ENCODE data around the gene ERICH4.

DNA sequence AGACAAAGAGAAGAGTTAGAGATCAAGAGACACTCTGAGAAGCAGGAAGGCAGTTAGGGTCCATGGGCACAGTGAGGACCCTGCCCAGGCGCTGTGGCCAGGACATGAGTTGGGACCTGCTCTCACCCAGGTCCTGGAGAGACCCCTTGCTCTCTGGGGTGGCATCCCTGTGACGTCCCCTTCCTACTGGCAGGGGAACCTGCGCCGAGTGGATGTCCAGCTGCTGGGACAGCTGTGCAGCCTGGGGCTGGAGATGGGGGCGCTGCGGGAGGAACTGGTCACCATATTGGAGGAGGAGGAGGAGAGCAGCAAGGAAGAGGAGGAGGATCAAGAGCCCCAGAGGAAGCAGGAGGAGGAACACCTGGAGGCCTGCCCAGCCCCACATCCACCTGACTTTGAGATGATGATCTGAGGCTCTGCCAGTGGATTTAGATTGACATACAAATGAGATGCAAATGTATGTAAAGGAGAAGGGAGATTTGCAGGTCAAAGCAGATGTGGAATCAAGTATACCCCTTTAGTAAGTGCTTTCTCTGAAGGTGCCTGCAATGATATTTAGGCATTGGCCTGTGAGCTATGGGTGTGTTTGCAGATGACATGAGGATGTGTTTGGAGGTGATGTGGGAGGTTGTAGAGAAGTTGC, 978 bp downstream of the ERICH4 start:
- TF ChIP-seq, protein P1, sequence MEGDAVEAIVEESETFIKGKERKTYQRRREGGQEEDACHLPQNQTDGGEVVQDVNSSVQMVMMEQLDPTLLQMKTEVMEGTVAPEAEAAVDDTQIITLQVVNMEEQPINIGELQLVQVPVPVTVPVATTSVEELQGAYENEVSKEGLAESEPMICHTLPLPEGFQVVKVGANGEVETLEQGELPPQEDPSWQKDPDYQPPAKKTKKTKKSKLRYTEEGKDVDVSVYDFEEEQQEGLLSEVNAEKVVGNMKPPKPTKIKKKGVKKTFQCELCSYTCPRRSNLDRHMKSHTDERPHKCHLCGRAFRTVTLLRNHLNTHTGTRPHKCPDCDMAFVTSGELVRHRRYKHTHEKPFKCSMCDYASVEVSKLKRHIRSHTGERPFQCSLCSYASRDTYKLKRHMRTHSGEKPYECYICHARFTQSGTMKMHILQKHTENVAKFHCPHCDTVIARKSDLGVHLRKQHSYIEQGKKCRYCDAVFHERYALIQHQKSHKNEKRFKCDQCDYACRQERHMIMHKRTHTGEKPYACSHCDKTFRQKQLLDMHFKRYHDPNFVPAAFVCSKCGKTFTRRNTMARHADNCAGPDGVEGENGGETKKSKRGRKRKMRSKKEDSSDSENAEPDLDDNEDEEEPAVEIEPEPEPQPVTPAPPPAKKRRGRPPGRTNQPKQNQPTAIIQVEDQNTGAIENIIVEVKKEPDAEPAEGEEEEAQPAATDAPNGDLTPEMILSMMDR (IDR thresholded peaks at IDR 0.05; ENCODE audit: extremely low read depth in 1 of 2, insufficient read depth in 1 of 2, low read depth in 1 of 2, low read length in 2 of 2): no peak
- no peak for TF ChIP-seq EZH2 (IDR thresholded peaks at IDR 0.05; ENCODE audit: borderline replicate concordance, low read depth, low read length, severe bottlenecking)
